MM.1S (cell line): ENCODE measurements around the gene STYX.

Experiments
- DNase-seq: peaks from one replicate; pipeline ENCODE4 v3.0.0-alpha.2; 2015
- H2AFZ ChIP-seq: fragments of 300-600 bp; sonication (generic); 2 replicates; pipeline ENCODE4 v1.6.0; 2016; ENCODE audit warnings: antibody characterized with exemption, low read length
- H3F3A ChIP-seq: fragments of 300-600 bp; sonication (generic); 2 replicates; pipeline ENCODE4 v1.6.1; 2016; ENCODE audit warnings: mild to moderate bottlenecking, antibody characterized with exemption, low read length, moderate library complexity, mixed read lengths; ENCODE audit not compliant: insufficient read depth
- H3K27ac ChIP-seq: fragments of 300-600 bp; sonication (generic); 2 replicates; pipeline ENCODE4 v1.5.1; 2016; ENCODE audit warnings: mild to moderate bottlenecking, low read length
- H3K27me3 ChIP-seq: fragments of 300-600 bp; sonication (generic); replicated peaks from 2 replicates; pipeline ENCODE4 v1.6.0; 2016; ENCODE audit warnings: low read length; ENCODE audit not compliant: insufficient read depth
- H3K36me3 ChIP-seq: fragments of 300-600 bp; sonication (generic); replicated peaks from 2 replicates; pipeline ENCODE4 v1.6.1; 2016; ENCODE audit warnings: mild to moderate bottlenecking, low read length, mixed read lengths; ENCODE audit not compliant: insufficient read depth
- H3K4me1 ChIP-seq: fragments of 300-600 bp; sonication (generic); 2 replicates; pipeline ENCODE4 v1.6.1; 2016; ENCODE audit warnings: low read length, mixed read lengths
- H3K4me2 ChIP-seq: fragments of 300-600 bp; sonication (generic); 2 replicates; pipeline ENCODE4 v1.6.0; 2016; ENCODE audit warnings: low read depth, low read length
- H3K4me3 ChIP-seq: fragments of 300-600 bp; sonication (generic); 2 replicates; pipeline ENCODE4 v1.5.1; 2016; ENCODE audit warnings: low read length, mixed read lengths
- H3K79me2 ChIP-seq: fragments of 300-600 bp; sonication (generic); 2 replicates; pipeline ENCODE4 v1.6.1; 2016; ENCODE audit warnings: mixed run types, low read length, mixed read lengths
- H3K9ac ChIP-seq: fragments of 300-600 bp; sonication (generic); 2 replicates; pipeline ENCODE4 v1.6.1; 2016; ENCODE audit warnings: low read length, mixed read lengths
- H3K9me2 ChIP-seq: fragments of 300-600 bp; sonication (generic); replicated peaks from 2 replicates; pipeline ENCODE4 v1.6.1; 2016; ENCODE audit warnings: mild to moderate bottlenecking, low read length, mixed read lengths; ENCODE audit not compliant: insufficient read depth
- H3K9me3 ChIP-seq: fragments of 300-600 bp; sonication (generic); replicated peaks from 2 replicates; pipeline ENCODE4 v1.6.1; 2016; ENCODE audit warnings: mild to moderate bottlenecking, low read length, mixed read lengths; ENCODE audit not compliant: insufficient read depth
- H4K20me1 ChIP-seq: fragments of 300-600 bp; sonication (generic); 2 replicates; pipeline ENCODE4 v1.6.1; 2016; ENCODE audit warnings: mild to moderate bottlenecking, low read length, moderate library complexity, mixed read lengths; ENCODE audit not compliant: insufficient read depth
- CTCF ChIP-seq: fragments of 300-600 bp; sonication (generic); IDR thresholded peaks from 2 replicates; pipeline ENCODE4 v1.5.1; 2016; ENCODE audit warnings: antibody characterized with exemption, low read length, mixed read lengths
- EZH2 ChIP-seq: fragments of 300-600 bp; sonication (generic); optimal IDR thresholded peaks from 2 replicates; pipeline ENCODE3; 2017; ENCODE audit warnings: low read depth, mild to moderate bottlenecking, antibody characterized with exemption, low read length, mixed read lengths
- EZH2phosphoT487 ChIP-seq: fragments of 300-600 bp; sonication (generic); IDR thresholded peaks from 2 replicates; pipeline ENCODE4 v1.6.1; 2018; ENCODE audit warnings: antibody characterized with exemption, low read length

The STYX gene

GRCh38 chr14:52802597-52802996, 72.6 kb downstream of the STYX start:
- Histone ChIP-seq H3K9ac (no peak overlapping the region), H3F3A (no peaks in the 10 kb centered on the region), H3K27me3 (no peaks in the 10 kb centered on the region), H3K27ac (no peak overlapping the region), H3K9me2 (no peaks in the 10 kb centered on the region), H2AFZ (no peak overlapping the region), H3K4me2 (no peak overlapping the region), H3K4me3 (no peak overlapping the region), H3K79me2 (no peaks in the 10 kb centered on the region), H3K36me3 (no peaks in the 10 kb centered on the region), H3K4me1 (no peaks in the 10 kb centered on the region), H4K20me1 (no peaks in the 10 kb centered on the region), H3K9me3 (no peaks in the 10 kb centered on the region)
- DNase-seq, result no peak
- no peak for TF ChIP-seq EZH2
- no peak for TF ChIP-seq EZH2phosphoT487
- no peak for TF ChIP-seq CTCF

DNA sequence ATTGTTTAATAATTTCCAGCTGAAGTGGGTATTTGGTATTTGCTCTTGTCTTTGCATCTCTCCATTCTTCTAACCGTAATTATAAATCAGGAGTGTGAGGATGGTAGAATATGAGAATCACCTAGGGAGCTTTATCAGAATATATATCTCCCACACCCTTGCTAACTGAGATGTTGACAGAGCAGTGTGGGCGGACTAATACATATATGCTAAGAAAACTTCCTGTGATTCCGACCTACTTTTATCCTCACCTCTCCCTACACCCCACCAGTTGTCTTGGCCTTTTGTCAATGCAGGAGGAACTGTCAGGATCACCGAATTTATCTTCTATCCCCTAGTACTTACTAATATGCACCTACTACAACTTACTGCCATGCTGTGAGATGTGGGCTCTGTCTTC, 76.1 kb downstream of the STYX start:
- TF ChIP-seq EZH2, result no peak
- TF ChIP-seq CTCF, result no peak
- TF ChIP-seq EZH2phosphoT487, result no peak
- Histone ChIP-seq H2AFZ (no peak overlapping the region), H3K27me3 (no peaks in the 10 kb centered on the region), H3K9ac (no peak overlapping the region), H3K79me2 (no peaks in the 10 kb centered on the region), H3K27ac (no peak overlapping the region), H3K36me3 (no peaks in the 10 kb centered on the region), H3K9me2 (no peaks in the 10 kb centered on the region), H3K4me2 (no peak overlapping the region), H3F3A (no peaks in the 10 kb centered on the region), H3K9me3 (no peaks in the 10 kb centered on the region), H4K20me1 (no peaks in the 10 kb centered on the region), H3K4me3 (no peak overlapping the region), H3K4me1 (no peaks in the 10 kb centered on the region)
- no peak for DNase-seq

DNA sequence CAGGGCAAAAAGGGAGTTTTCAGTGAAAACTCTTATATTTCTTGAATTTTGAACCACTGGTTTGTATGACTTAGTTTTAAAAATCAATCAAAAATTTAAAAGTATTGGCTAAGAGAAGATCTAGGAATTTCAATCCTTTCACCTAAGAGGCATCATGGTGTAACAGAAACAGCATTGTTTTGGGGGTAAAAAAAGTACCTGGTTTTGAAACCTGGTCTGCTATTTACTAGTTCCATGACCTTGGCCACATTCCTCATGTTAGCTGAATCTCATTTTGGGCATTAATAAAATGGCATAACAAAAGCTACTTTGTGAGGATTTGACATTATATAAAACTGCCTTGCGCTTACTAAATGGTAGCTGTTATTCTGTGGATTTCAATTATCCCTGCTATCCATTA, 78.1 kb downstream of the STYX start:
- Histone ChIP-seq H4K20me1 (no peaks in the 10 kb centered on the region), H3K4me3 (no peak overlapping the region), H3F3A (no peaks in the 10 kb centered on the region), H3K9ac (no peak overlapping the region), H3K36me3 (no peaks in the 10 kb centered on the region), H3K9me2 (no peaks in the 10 kb centered on the region), H3K27me3 (no peaks in the 10 kb centered on the region), H3K27ac (no peak overlapping the region), H3K79me2 (no peaks in the 10 kb centered on the region), H3K9me3 (no peaks in the 10 kb centered on the region), H3K4me2 (no peak overlapping the region), H2AFZ (no peak overlapping the region), H3K4me1 (no peaks in the 10 kb centered on the region)
- DNase-seq, result no peak
- no peak for TF ChIP-seq EZH2phosphoT487
- no peak for TF ChIP-seq CTCF
- TF ChIP-seq EZH2, result no peak
